Anterior cingulate cortex (tissue), 58 donors: Measurements from ENCODE around the gene LRRC4C.

ENCODE experiments used
- DNase-seq, 58 donors: peaks; one replicate each; lab custom pipeline; 2025; lab: John Stamatoyannopoulos, UW

LRRC4C gene

DNA sequence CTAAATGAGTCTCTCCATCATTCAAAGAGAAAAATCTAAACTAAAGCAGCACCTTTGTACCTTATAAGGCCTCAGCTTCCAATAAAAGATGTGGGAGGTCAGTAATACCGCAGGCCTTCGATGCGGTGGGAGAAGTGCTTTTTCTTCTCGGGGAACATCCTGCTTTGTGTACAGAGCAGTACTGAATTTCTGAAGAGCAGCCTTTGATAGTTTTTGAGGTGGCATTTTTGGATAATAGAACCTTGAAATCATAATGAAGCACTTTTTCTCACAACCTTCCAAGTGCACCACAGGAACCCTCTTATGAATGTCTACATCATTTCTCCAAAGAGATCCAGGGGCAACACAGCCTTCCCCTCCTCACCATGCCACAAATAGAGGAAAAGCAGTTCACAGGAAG is 39.6 kb downstream of the LRRC4C start:
- no peak for DNase-seq

- DNase-seq = no peak
These were observed 44.5 kb downstream of the LRRC4C start for GRCh38 chr11:41414771-41415440.

DNA sequence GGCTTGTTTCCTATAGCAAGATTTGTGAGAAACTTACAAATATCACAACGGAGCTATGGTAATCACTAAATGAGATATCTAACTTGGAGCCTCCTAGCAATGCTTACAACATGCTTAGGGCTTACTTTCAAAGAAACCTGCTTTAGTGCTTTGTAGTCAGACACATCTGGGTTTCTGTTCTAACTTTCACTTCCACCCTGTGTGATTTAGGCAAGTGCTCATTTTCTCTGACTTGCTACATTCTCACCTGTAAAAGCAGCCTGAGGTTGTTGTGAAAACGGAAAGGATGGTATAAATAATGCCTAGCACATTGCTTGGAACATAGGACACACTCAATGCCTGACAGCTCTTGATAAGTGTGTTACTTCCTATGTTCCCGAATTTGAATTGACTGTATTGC is 45.6 kb downstream of the LRRC4C start:
- no peak for DNase-seq

DNA sequence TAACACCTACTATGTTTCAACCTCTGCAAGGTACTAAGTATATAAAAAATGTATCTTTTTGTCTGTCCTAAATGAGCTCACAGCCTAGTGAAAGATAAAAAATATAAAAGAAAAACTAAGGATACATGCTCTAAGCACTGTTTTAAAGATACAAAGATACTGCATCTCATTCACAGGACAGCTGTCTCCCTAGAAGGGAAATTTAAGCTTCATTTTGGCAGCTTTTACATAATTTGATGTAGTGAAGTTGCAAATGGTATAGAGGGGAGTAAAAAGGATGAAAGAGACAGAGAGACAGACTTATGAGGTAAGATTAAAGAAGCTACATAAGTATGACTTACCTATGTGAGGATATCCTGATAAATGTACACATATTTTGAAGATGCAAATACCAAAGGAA is 53.6 kb downstream of the LRRC4C start:
- DNase-seq = no peak

- no peak for DNase-seq
These were observed 55.3 kb downstream of the LRRC4C start for GRCh38 chr11:41404109-41404508.

GRCh38 chr11:41403458-41403857 is 56.0 kb downstream of the LRRC4C start:
- no peak for DNase-seq

DNA sequence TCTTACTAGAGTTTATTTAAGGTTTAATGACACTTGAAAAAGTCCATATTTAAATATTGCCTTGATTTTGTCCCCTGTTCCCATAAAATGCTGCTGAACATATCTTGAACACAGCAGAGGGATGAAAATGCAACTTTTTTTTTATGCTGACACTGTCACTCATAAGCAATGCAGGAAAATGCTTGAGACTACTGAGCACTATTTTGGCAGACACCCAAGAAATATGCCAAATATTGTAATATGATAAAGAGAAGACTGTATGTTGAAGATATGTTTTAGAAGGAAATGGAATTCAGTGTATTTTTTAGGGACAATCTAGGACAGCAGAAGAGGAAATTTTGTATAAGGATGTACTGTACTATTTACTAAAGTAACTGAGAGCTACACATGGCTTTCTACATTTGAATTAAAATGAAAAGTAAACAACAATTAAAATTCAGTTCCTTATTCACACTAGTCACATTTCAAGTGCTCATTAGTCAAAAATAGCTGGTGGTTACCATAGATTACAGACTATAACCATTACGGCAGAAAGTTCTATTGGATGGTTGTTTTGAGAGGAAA is 58.6 kb downstream of the LRRC4C start:
- DNase-seq = no peak

- DNase-seq = no peak
These were observed 59.3 kb downstream of the LRRC4C start for GRCh38 chr11:41400124-41400523.

DNA sequence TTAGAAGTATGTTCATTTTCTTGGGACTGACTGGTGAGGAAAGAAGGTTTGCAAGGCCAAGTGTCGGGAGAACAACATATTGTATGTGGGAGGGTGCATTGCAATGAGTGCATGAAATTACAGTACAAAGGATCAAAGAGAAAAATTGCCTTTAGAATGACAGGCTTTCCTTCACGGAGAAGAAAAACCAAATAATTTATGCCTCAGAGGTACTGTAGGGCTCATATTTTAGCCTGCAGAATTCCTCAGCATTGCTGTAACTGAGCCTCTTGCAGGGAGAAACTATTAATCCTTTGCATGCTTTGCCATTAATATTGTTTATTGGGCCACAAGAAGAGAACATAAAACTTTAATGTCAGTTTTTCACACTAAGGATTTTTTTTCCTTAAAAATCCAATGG is 60.1 kb downstream of the LRRC4C start:
- DNase-seq = no peak

GRCh38 chr11:41398175-41398574 is 61.3 kb downstream of the LRRC4C start:
- DNase-seq = no peak

DNA sequence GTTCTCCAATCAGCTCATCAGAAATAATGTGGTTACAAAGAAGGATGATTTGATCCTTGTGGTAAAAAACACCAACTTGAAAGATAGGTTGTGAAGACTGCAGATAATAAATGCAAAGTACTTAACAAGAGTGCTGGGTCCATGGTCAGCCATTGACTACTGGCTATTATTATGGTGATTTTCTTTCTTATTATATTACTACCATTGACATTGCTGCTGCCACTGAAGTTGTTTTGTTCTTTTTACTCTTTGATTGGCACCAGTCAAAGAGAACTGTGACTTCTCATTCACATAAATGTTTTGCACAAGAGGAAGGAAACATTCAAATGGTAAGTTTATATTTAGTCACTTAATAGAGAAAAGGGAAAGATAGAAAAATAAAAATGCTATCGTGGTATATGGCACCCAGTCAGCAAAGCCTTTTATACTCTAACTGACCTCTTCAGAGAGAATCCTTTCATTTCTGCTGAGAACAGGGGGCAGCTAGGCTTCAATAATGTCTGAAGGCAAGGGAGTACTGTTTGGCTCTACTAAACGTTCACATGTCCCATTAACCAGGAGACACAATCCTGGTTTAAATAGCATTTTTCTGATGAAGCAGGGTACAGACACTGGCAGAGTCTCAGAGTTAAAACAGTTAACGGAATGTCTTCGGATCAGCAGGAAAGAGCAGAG is 64.8 kb downstream of the LRRC4C start:
- DNase-seq = no peak

DNA sequence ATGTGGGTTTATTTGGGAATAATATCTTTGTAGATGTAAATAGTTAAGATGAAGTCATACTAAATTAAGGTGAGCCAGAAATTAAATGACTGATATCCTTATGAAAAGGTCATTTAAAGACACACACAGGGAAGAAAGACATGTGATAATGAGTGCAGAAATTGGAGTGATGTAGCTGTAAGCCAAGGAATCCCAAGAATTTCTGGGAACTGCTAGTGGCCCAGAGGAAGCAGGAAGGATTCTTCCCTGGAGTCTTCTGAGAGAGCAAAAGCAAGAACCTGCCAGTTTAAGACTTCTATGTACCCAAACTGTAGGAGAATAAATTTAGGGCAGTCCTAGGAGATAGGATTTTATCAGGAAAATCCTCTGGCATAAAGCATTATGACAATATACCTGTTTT is 66.9 kb downstream of the LRRC4C start:
- no peak for DNase-seq

- DNase-seq = no peak
These were observed 69.8 kb downstream of the LRRC4C start for GRCh38 chr11:41389623-41390130.

DNA sequence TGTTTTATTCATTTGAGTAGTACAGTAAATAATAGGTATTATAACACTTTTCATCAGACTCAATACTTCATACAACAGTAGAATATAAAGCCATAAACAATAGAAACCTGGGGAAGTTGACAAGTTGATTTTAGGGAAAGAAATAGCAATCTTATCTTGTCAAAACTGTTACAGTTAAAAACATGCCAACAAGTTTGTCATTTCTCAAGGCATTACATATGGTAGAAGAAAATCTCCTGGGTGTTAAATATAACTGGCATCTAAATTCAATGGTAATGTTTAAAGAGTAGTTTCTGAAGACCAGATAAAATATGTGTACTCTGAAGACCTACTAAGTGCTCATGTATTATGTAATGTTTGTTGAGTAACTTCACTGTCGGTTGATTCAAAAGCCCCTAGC is 75.1 kb downstream of the LRRC4C start:
- no peak for DNase-seq

GRCh38 chr11:41383768-41384167 is 75.7 kb downstream of the LRRC4C start:
- DNase-seq = no peak

- no peak for DNase-seq
These were observed 76.5 kb downstream of the LRRC4C start for GRCh38 chr11:41382927-41383326.

- peak in 3 of 58 donors; percentile 15 to 46 (median 24) for DNase-seq
These were observed 80.4 kb downstream of the LRRC4C start for GRCh38 chr11:41379084-41379483.

DNA sequence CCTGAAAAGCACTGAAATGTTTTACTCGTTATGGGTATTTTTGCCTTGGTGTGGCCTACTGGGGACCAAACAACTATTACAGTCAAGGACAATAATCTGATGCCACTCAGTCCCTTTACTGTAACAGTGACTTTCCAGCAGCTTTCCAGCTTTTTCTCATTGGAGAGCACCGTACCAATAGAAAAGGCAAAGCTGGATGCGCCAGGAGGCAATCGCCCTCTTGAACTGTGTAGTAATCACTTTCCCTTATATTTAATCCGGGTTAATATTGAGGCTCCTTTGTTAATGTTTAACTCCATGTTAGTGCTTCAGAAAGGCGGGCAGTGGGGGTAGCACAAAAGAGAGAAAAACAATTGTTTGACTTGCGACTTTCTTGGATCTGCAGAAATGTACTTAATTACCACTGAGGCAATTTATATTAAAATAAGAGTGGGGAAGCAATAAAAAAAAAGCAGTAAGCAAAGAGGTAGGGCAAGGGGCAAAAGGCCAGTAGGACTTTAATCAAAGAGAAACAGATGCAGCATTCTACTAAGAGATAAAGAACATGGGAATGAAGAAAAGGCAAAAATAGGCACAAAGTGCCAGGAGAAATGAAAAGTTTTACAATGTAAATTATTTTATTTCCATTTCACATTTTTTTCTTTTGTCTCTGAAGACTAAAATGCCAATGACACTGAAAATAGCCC is 81.6 kb downstream of the LRRC4C start:
- DNase-seq = no peak

DNA sequence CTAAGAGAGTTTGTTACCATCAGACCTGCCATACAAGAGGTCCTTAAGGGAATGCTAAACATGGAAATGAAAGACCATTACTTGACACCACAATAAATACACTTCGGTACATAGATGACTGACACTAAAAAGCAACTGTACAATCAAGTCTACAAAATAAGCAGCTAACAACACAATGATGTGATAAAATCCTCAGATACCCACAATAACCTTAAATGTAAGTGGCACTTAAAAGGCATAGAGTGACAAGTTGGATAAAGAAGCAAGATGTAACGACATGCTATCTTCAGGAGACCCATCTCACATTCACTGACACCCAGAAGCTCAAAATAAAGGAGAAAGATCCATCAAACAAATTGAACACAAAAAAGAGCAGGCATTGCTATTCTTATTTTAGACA is 107.6 kb downstream of the LRRC4C start:
- DNase-seq = no peak

DNA sequence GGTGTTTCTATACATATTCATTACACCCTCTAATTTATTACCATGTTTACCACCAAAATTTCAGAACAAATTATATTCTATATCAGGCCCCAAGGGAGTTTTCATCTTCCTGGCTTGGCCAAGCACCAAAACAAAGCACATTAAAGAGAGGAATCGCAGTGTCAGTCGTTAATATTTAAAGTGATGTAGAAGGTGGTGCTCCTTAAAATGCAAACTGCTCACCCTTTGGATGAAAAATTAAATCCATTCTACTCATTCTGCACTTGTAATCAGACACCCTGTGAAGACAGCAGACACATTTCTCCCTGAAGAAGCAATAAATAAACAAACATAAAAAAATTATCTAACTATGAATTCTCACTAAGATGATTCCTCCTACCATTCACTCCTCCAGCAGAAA is 113.4 kb downstream of the LRRC4C start:
- DNase-seq = no peak
